Iris pigment epithelial cell (primary cell): ENCODE measurements around the gene RHNO1.

Source experiments
- DNase-seq: peaks from one replicate; pipeline ENCODE4 v3.0.0-alpha.2; 2011; ENCODE audit warnings: low read depth

RHNO1 gene, protein sequence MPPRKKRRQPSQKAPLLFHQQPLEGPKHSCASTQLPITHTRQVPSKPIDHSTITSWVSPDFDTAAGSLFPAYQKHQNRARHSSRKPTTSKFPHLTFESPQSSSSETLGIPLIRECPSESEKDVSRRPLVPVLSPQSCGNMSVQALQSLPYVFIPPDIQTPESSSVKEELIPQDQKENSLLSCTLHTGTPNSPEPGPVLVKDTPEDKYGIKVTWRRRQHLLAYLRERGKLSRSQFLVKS

DNA sequence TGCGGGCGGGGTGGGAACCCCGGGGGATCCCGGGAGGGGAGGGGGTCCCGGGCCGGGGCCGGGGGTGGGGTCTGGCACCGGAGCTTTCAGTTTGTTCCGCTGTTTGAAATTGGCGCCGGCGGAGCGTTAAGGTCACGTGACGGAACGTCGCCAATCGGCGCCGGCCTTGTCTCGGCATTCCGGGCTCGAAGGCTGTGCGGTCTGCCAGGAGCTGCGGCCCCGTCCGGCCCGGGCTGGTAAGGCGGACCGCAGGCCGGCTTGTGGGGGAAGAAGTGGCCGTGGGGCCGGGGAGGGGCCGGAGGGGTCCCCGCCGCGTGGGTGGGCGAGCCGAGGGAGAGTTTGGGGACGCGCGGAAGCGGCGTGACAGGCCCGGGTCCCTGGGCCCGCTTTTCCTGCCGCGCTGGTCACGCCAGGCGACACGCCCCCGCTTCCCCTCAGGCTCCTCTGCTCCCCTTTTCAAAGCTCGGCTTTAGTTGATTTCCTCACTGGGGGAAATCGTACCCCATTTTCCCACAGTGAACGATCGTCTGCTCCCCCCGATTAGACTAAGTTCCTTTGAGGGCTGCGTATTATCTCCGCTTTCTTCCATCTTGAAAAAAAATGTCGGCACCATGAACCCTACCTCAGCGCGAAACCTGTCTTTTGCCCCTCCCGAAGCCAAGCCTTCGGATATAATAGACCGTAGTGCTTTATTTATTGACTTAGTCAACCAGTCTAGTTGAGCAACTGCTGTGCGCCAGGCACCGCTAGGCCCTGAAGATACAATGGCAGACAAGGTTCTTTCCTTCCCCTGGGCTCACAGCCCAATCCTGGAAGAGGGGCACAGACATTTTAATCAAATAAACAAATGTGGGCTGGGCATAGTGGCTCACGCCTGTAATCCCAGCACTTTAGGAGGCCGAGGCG, at the start of gene RHNO1, which contains the start of gene FOXM1:
Gene RHNO1, plus strand, starts transcription at position 177 of the 906 bp plus-strand sequence. CDS start 8,144 bp downstream, outside the sequence.
Gene FOXM1, minus strand, starts transcription at position 128 of the 906 bp plus-strand sequence. CDS start 2,696 bp downstream, outside the sequence.
- peak; percentile 89 for DNase-seq

DNA sequence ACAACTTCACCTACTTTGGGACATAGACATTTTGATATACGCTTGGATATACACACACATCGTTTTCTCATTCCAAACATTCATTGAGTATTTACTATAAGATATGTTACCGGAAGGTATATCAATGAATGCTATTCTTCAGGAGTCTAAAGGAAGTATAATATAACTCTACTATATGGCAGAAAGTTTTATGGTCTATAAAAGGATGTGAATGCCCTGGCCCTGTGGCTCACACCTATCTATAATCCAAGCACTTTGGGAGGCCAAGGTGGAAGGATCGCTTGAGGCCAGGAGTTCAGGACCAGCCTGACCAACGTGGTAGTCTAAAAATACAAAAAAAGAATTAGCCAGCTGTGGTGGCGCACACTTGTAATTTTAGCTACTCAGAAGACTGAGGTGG, 47.7 kb upstream of the RHNO1 start:
- DNase-seq = no peak

DNA sequence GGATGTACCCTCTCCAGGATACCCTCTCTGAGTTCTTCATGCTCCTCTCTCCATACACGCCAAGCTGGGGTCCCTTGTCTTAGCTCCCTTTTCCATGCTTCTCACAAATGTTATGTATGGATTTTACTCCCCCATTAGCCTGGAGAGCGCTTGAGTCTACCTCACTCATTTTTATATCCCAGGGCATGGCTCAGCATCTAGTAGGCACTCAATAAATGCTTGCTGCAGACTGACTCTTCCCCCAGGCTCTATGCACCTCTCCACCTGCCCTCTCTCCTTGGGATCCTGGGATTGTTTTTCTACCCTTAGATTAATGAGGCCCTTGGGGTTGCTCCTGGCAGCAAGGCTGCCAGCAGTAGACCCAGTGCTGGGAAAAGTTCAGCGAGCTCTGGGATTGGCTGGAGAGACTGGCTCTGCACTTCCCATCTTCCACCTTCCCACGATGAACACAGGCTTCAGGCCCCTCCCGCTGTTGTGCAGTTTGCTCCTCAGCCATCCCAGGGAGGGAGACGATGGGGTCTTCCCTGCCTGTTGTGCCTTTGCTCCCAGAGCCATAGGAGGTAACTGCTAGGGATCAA, 44.4 kb upstream of the RHNO1 start:
- no peak for DNase-seq

DNA sequence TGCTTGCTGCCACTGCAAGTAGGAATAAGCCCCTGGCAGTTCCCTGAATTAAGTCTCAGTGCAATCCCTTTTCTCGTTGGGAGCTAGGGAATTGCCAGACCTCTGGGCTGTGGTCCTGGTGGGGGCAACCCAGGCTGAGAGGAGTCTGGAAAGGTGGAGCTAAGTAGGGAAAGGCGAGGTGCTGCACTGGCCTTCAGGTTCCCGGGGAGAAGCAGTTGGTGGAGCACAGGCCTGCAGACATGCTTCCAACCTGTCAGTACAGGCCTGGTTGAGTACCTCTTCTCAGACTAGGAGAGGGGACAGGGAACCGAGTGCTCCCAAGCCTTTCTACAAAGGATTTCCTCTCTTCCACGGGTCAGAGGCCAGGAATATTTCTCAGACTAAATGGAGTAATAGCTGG, 43.7 kb upstream of the RHNO1 start:
- DNase-seq = no peak

DNA sequence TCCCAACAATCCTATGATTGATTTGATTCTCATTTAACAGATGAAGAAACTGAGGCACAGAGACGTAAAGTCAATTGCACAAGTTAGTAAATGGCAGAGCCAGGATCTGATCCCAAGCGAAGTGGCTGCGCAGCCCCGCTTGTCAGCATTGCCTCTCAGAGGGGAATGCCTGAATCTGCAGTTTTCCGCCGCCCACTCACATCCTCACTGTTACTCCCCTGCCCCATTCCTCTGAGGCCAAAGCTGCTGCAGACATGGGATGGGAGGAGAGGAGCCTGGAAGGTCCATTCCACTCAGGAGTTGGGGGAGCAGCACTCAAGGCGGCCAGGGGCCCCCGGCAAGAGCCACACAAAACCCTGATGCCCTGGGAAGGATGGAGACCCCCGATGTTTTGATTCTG, 43.2 kb upstream of the RHNO1 start:
- no peak for DNase-seq

DNA sequence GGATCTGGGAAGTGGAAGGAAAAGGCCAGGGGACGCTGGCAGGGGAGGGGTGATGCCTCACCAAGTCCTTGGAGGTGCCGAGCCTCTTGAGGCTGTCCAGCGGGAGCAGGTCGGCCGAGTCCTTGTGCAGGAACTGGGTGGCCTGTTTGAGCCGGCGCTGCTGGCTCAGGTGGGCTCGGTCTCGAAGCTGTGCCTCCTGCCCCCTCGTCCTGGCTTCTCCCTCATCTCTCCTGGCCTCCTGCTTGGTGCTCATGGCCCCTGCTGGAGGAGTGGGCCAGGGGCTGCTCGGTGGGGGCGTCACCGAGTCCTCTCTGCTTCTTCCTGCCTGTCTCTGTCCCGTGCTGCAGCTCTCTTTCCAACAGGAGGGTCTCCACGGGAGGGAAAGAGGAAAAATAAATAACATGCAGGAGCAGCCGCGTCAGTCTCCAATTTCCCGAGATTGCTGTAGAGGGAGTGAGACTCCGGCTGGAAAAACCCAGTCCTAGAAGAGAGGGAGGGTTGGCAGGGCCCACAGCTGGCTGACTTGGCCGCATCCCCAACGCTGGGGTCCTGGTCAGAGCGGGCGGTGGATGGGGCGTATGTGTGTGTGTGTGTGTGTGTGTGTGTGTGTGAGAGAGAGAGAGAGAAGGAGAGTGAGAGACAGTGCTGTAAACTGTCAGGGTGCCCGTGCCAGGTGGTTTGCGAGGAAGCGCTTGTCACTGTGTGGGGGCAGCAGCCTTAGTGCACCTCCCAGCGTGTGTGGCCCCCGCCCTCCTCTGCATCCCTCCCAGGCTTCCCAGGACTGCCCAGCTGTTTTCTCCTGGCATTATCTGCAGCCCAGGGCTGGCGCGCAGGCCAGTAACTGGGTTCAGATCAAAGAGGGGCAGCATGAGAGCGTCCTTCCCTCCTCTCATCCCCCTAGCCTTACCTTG, 42.2 kb upstream of the RHNO1 start, which contains the start of gene NRIP2:
Gene NRIP2, minus strand, starts transcription at position 455 of the 911 bp plus-strand sequence. Its CDS starts 52 bp downstream, at position 403.
- DNase-seq = no peak

DNA sequence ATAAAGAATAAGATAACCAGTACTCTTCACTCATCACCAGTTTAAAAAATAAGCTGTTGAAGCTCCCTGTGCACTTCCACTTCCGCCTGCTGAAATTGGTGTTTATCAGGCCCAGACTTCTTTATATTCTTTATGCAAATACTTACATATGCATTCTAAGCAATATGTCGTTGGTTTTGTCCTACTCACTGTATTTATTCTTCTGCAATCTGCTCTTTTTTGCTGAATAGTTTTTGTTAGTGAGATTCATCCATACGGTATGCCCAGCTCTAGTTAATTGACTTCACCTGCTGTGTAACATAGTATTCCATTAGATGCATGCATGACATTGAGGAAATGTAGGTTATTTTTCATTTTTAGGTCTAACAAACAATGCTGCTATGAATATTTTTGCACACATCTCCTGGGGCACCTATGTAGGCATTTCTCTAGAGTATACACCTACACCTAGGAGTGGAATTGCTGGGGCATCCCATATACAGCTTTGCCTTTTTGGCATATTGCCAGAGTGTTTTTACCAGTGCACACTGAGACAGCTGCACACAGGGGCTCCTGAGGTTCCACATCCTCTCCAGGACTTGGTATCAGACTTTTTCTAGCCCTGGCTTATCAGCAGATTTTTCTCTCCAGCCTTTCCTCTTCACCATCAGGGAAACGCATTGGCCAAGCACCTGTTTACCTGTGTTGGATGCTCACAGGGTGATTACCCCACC, 41.2 kb upstream of the RHNO1 start:
- DNase-seq = no peak

DNA sequence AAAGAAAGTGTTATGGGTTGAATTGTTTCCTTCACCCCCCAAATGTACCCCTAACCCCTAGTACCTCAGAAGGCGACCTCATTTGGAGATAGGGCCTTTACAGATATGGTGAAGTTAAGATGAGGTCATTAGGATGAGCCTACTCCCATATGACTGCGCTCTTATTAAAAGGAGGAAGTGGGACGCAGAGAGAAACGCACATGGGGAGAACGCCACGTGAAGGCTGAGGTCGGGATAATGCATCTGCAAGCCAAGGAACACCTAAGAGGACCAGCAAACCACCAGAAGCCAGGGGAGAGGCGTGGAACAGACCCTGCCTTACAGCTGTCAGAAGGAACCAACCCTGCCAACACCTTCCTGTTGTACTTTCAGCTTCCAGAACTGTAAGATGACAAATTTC, 40.4 kb upstream of the RHNO1 start:
- no peak for DNase-seq

DNA sequence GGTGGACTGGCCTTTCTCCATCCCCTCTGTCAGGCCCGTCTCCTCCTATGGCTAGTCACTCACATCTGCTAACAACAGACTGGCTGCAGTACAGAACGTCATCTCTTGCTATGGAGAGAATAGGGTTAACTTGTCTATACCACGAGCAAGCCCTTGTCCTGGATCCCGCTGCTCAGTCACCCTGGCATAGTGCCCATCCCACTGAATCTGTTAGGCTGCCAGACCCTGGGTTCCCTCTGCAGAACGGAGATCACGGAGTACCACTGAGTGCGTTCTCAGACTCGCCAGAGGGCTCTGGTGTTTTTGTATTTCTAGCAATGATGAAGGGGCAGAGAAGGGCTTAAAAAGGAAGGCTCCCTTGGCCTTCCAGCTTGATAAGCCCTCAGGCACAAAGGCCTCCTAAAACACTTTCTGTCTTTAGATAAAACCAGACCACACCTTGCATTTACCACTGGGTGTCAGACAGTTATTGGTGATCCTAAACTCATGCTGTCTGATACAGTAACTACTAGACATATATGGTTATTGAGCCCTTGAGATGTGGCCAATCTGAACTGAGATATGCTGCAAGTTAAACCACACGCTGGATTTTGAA, 35.9 kb upstream of the RHNO1 start:
- no peak for DNase-seq

DNA sequence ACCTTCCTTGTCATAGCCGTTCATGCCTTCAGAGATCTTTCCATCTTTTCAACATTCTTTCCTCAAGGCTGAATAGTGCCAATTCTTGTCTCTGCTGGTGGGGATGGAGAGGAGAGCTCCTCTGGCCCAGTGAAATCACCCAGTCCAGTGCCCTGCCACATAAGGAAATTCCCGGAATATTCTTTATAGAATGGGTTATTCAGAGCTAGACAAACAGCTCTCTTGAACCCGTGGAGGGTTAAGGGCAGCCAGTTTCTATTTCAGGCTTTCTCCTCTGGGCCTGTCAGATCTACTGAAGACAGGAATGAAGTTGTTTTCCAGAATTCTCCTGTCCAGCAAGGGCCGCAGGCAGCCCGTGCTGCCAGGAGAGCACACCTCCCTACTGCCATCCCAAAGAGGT, 34.1 kb upstream of the RHNO1 start:
- DNase-seq = no peak

DNA sequence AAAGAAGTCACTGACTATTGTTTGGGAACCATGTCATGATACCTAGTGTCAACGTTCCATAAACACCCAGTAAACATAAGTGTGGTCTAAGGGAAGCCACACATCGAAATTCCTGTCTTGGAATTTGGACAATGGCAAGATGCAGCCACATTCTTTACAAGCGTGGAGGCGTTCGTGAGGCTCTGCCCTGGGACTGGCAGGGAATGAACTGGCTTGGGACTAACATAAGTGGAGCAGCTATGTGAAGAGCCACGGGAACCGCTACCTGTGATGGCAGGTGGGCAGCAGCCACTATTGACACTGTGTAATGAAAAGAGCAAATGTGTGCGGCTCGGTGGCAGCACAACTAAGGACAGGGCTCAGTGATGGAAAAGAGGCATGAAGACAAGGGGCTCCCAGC, 32.2 kb upstream of the RHNO1 start:
- DNase-seq = no peak

DNA sequence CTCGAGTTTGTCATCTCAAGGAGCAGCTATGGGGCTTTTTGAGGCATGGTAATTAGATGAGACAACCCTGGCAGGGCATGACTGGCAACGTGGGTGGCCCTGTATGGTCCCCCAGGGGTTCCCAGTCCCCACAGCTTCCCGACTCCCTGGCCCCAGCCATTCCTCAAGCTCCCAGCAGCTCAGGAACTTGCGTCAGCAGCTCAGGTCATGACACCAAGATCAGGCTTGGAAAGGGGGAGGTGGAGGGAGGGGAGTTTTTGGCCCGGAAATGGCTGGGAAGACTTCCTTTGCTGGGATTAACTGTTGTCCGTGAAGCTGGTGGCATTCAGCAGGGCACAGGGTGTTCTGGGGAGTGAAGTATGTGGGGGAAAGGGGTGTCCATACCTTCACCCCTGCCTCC, 31.7 kb upstream of the RHNO1 start:
- peak; percentile 81 for DNase-seq

DNA sequence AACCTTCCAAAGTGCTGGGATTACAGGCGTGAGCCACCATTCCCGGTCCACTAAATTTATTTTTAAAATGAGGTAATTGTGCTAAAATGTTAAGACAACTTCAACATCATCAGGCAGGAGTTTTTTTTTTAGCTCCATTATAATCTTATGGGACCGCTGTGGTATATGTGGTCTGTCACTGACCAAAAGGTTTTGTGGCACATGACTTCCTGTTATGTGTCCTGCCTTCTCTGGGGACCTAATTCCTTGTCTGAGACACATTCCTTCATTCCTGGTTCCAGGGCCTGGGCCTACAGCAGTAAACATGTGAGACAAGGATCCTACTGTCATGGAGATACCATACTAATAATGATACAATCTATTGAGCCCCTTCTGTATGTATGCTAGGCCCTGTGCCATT, 25.1 kb upstream of the RHNO1 start:
- DNase-seq = no peak

DNA sequence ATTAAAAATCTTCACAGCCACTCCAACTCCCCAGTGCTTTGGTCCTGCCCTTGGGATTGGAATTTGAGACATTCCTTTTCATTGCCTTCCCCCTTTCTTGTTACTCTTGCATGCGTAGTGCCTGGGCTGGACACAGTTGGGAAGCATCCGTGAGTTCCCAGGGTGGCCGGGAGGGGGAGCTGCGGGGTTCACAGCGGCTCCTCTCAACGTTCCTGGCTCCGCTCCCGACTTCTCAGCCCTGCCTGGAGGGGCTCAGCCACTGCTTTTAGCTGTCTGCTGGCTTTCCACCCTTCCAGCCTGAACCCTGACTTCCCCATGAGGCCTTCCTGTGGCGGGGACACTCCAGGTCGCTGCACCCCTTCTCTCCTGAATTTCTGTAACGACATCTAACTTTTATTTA, 23.4 kb upstream of the RHNO1 start:
- DNase-seq = peak; percentile 69

DNA sequence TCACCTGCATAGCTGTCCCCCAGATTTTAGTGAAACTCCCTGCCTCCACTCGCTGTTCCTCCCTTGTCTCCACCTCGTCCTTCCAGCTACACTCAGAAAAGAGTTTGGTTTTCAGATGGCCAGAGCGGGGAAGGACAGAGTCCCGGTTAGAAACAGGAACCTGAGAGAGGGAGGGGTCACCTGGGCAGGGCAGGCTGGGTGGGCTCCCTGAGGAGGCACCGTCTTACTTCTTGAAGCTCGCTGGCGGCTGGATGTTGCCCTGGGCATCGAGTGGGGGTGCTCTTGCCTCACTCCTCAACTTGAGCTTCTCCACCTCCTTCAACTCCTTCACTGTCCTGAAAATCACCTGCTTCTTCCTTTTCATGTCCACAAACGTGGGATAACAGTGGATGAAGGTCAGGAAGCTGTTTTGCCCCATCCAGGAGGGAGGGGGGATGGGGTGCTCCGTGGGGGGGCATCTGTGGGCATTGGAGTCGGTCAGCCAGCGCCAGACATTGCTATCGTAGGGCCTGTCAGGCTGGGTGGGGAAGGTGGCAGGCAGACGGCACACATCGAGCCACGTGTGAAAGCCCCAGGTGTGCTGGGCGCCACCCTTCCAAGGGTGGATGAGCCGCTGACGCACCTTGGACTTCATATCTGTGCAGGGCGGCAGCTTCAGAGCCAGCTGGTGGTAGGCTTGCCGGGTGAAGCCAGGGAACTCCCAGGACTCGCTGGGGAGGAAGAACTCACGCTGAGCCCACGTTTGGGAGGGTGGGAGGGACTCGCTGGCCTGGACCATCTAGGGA, 22.2 kb upstream of the RHNO1 start:
- DNase-seq = no peak

DNA sequence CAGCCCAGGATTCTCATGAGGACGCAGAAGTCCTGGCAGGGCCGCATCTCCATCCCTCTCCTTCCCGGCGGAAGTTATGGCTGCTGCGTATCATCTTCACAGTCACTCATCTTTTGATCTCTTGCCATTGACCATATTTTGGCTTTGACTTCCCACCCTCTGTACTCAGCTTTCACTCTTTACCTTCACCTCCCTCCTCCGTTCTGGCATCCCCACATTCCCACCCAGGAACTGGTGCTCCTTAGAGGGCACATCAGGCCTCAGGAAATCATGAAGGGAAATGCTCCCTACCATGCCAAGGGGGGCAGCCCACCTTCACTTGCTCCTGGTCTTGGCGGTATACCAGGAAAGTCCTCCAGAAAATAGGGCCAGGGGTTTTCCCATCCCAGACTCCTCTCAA, 21.5 kb upstream of the RHNO1 start:
- DNase-seq = no peak

DNA sequence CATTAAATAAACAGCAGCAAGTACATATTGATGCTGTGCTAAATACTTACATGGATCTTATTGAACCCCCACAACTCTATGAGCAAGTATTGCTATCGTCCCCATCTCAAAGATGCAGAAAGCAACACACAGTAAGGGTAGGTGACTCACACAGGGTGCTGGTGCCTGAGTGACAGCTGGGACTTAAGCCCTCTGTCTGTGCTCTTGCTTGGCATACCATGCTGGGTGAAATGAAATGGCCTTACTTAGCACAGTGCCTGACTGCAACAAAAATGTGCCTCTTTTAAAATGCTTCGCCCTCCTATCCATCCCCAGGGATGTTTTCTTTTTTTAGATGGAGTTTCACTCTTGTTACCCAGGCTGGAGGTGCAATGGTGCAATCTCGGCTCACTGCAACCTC, 21.0 kb upstream of the RHNO1 start:
- DNase-seq = no peak

DNA sequence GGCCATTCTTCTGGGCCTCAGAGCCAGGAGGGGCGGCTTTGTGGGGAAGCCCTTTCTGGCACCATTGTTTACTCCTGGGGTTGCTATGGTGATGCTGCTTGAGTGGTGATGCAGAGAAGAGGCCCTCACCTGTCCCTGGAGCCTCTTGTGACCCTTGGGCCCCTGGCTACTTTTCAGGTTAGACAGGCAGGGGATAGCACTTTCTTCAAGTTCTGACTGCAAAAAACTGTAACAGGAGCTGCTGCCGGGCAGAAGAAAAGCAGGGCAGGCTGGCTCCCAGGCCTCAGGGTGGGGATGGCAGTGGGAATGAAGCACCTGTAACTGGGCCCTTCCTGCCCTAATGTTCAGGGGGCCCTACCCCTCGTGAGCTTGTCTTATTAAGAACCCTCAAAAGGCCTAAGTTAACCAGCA, 20.0 kb upstream of the RHNO1 start, which contains the start of gene TEX52:
Gene TEX52, minus strand, starts transcription at position 19 of the 411 bp plus-strand sequence. Its CDS starts 13 bp downstream, at position 6.
- DNase-seq = no peak

DNA sequence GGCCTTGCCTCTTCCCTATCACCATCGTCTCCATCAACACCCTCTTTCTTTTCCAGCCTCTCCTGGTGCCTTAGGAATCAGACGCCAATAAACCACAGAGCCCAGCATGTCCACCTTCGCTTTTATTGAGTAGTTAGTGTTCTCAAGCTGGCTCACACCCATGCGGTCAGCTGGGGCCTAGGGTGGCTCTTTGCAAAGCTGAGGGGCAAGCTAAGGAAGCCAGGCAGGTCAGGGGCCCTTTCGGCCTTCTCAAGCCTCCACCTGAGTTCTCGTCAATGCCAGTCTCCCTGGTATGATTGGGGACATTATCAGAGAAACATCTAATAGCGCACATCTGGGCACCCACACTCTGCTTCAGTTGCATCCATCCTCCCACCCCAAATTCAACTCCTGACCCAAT, 19.4 kb upstream of the RHNO1 start:
- no peak for DNase-seq

DNA sequence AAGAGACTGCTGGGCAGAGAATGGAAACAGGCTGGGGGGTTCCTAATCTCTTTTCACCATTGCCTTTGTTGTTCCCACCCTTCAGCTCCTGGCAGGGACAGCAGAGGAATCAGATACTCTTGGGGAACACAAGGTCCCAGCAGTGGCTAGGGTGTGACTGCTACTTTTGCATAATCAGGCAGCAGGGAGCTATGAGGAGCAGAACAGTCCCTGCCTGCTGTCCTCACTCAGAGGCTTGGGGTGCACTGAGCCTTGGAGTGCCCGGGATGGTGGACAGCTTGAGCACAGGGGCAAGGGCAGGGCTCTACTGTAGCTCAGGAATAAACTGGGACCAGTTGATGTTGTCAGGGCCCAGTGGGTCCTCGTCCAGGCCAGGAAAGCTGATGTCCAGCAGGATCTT, 18.7 kb upstream of the RHNO1 start:
- DNase-seq = no peak
